BJ (cell line): ENCODE data around the gene GPR55. TPM values are rescaled to one million over a fixed set of nuclear protein-coding genes. Genes with fewer than 3 reads are reported as not detected.
A peak's percentile ranks its signal among the peaks of the same experiment; 100 is the strongest.

Source experiments
- CTCF ChIA-PET: fragments of 350-600 bp; formaldehyde crosslinking; extraction: SDS; loops from one replicate; lab custom pipeline; 2021; ENCODE audit warnings: antibody characterized with exemption, inconsistent platforms; lab: Yijun Ruan, JAX
- POLR2A ChIA-PET: fragments of 300-600 bp; sonication (Branson Sonifier 250); formaldehyde crosslinking; extraction: SDS; loops from one replicate; lab custom pipeline; 2021; ENCODE audit warnings: antibody characterized with exemption; lab: Charles Lee
- DNase-seq: peaks from one replicate; pipeline ENCODE4 v3.0.0-alpha.2; 2011; ENCODE audit warnings: low read depth
- H3K27me3 ChIP-seq: 2 replicates; pipeline ENCODE4 v1.6.0; 2011; ENCODE audit warnings: low read length; ENCODE audit not compliant: control insufficient read depth, insufficient read depth
- H3K36me3 ChIP-seq: 2 replicates; pipeline ENCODE4 v1.5.1; 2011; ENCODE audit warnings: low read length; ENCODE audit not compliant: control insufficient read depth, insufficient read depth
- H3K4me3 ChIP-seq: 2 replicates; pipeline ENCODE4 v1.5.1; 2011; ENCODE audit warnings: low read depth, mild to moderate bottlenecking, control low read depth, low read length
- CTCF ChIP-seq: IDR thresholded peaks from 2 replicates; pipeline ENCODE4 v1.5.1; 2011; ENCODE audit warnings: low read depth, mild to moderate bottlenecking, control low read depth, inconsistent platforms, low read length, moderate library complexity; ENCODE audit not compliant: insufficient read depth
- polyA plus RNA-seq: library from polyadenylated mRNA; depleted of rRNA; stranded (reverse); fragments of >200 nt; gene quantifications from 2 replicates; pipeline ENCODE4 v1.2.3, GENCODE V29; 2011

GPR55 gene
- polyA plus RNA-seq, 1 experiment, result not detected

DNA sequence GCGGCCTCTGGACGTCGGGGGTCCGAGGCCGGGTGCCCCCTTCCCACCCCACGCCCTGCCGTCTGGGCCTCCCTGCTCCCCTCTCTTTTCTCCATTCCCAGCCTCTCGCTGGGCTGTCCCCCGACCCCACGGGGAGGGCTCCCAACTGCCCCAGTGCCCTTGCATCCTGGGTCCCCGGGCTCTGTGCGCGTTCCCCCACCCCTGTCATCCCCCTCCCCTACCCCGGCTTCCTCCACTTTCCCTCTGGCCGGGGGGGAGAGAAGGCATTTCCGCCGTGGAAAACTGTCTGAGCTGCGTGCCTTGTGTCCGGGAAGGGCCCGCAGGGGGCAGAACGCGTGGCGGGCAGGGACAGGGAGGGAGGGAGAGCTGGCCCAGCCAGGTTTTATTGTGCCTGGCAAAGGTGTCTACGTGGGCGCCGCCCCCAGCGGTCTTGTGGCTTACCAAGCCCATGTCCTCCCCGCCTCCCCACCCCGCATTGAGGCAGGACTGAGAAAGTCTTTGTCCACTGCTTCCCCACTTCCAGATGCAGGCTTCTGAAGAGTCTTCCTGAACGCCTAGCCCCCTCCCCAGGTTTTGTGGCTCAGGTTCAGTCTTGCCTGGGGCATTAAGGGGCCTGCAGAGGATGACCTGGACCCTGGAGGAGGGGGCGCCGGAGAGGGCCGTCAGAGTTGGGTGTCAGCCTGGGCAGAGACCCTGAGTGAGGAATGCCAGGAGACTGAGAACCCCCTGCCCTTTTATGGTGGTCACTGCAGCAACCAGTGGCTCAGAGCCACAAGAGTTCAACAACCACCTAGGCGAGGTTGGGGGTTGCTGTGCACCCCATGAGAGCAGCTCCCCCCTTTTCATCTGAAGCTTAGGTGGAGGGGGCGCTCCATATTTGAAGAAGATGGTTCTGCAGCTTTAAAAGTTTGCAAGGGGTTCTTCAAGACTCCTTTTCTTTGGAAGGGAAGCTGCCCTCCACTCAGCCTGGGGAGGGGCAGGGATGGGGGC, 59.0 kb downstream of the GPR55 start:
- H3K4me3 ChIP-seq, result peak overlapping the region; percentile 96
- ChIA-PET CTCF (interaction anchor here (1.1 to 3.5 kb wide), 5 partner anchors 13 to 187 kb away, joined by 3 to 13 read pairs (median 5); no protein-coding TSS in a partner anchor), POLR2A (no interaction called here)
- DNase-seq, result no peak
- peaks cover 13% of the 10 kb centered on the region for H3K27me3 ChIP-seq
- TF ChIP-seq CTCF, result peak; percentile 58
- H3K36me3 ChIP-seq, result no peaks in the 10 kb centered on the region

GRCh38 chr2:230865307-230865765, 59.7 kb downstream of the GPR55 start:
- no peak for TF ChIP-seq CTCF
- Histone ChIP-seq H3K27me3 (peaks cover 15% of the 10 kb centered on the region), H3K4me3 (peak overlapping the region; percentile 96), H3K36me3 (no peaks in the 10 kb centered on the region)
- ChIA-PET POLR2A (no interaction called here), CTCF (interaction anchor here (1.3 to 1.7 kb wide), 5 partner anchors 12 to 122 kb away, joined by 4 to 6 read pairs (median 5); no protein-coding TSS in a partner anchor)
- DNase-seq, result no peak

DNA sequence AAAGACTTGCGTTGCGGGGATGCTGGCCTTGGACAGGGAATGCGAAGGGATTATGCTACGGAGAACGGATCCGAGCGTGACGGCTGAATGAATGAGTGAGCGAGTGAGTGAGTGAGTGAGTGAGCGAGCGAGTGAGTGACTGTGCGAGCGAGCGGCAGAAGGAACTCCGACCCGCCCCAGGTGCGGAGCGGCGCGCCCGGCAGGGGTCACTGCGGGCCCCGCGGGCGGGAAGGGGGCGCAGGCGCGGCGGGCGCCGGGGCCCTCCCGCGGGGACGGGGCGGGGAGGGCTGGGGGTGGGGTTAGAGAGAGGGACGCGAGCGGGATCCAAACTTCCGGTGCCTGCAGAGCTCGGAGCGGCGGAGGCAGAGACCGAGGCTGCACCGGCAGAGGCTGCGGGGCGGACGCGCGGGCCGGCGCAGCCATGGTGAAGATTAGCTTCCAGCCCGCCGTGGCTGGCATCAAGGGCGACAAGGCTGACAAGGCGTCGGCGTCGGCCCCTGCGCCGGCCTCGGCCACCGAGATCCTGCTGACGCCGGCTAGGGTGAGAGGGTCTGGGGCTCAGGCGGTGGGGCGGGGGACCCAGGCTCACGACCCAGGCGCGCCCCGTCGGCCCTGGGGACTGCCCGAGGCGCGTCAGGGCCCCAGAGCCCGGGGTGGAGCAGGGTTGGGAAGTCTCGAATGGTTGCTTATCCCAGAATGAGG, 60.3 kb downstream of the GPR55 start, which contains the start of gene ITM2C:
Gene ITM2C, plus strand, starts transcription at position 338 of the 702 bp plus-strand sequence. Its CDS starts 84 bp downstream, at position 422.
- ChIA-PET CTCF (interaction anchor here (1.3 to 1.7 kb wide), 4 partner anchors 11 to 123 kb away, joined by 4 to 6 read pairs (median 4); no protein-coding TSS in a partner anchor), POLR2A (no interaction called here)
- peak within 1 kb of the TSS; percentile 96 for H3K4me3 ChIP-seq
- no peaks in the 10 kb centered on the region for H3K36me3 ChIP-seq
- DNase-seq, result no peak
- H3K27me3 ChIP-seq, result peaks cover 15% of the 10 kb centered on the region
- TF ChIP-seq CTCF, result peak; percentile 49

DNA sequence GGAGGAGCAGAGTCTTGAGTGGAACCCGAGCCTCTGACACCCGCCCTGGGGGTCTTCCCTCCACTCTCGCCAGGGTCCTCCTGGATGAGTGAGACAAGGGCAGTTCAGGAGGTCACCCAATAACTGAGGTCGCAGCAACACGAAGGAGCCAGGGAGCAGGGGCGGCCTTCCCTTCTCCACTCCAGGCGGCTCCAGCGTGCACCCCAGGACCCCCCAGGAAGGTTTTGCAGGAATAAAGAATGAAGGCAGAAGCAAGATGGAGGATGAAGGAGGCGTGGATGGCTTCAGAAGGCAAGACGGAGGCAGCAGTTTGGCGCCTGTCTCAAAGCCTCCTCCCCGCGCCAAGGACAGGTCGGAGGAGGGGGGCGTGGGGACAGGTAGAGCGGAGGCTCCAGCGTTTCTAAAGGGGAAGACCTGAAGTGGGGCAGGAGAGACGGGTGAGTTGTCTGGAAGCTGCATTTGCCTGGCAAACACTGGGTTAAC, 60.9 kb downstream of the GPR55 start:
- ChIA-PET CTCF (interaction anchor here (1.3 to 1.5 kb wide), 3 partner anchors 12 to 123 kb away, joined by 4 to 6 read pairs (median 4); no protein-coding TSS in a partner anchor), POLR2A (no interaction called here)
- Histone ChIP-seq H3K4me3 (peak overlapping the region; percentile 96), H3K27me3 (peaks cover 15% of the 10 kb centered on the region), H3K36me3 (no peaks in the 10 kb centered on the region)
- DNase-seq, result no peak
- no peak for TF ChIP-seq CTCF
